Peyer's patch (tissue), 4 donors: ENCODE data around the gene CARNS1.

Experiments
- CTCF ChIP-seq, 6 experiments: fragments of 450-650 bp in 4 of 6; fragments of 200-600 bp in 2 of 6; sonication (generic) in 1 of 6; IDR thresholded peaks; one replicate each; pipeline ENCODE4 v1.5.1; 2017 to 2019; ENCODE audit warnings: antibody characterized with exemption in 6 of 6, mild to moderate bottlenecking in 3 of 6, moderate library complexity in 1 of 6
- POLR2A ChIP-seq, 2 donors: fragments of 450-650 bp; IDR thresholded peaks; one replicate each; pipeline ENCODE4 v1.5.1; 2017; ENCODE audit warnings: antibody characterized with exemption in 2 of 2, mild to moderate bottlenecking in 2 of 2, moderate library complexity in 2 of 2

GRCh38 chr11:67387069-67387468, 28.4 kb upstream of the CARNS1 start:
- TF ChIP-seq CTCF (IDR thresholded peaks at IDR 0.05) (no peak), POLR2A (IDR thresholded peaks at IDR 0.05) (no peak)
